HG03378 (cell line): ENCODE results near the gene DDX39A.
"Not testable (repeated sequence)": the region's sequence is repeated elsewhere in the genome, so short reads cannot be mapped to it uniquely, and the experiment has no call there.

Source experiments
- ATAC-seq: cut with Tn5 transposase; IDR thresholded peaks from one replicate; pipeline ENCODE4 v1.9.1; 2021; ENCODE audit warnings: mild to moderate bottlenecking, moderate library complexity; ENCODE audit not compliant: unreplicated experiment

The DDX39A gene

GRCh38 chr19:14409146-14410023 lies 9.8 kb downstream of the DDX39A start:
- no peak for ATAC-seq

- ATAC-seq: no peak
Measured at GRCh38 chr19:14408491-14409145, 10.5 kb downstream of the DDX39A start.

- no peak for ATAC-seq
Measured at GRCh38 chr19:14407605-14408484, 11.3 kb downstream of the DDX39A start.

GRCh38 chr19:14406645-14407401 lies 12.3 kb downstream of the DDX39A start:
- ATAC-seq: no peak

- no peak for ATAC-seq
Measured at GRCh38 chr19:14405758-14406644, 13.1 kb downstream of the DDX39A start.

GRCh38 chr19:14405380-14405757 lies 13.8 kb downstream of the DDX39A start:
- no peak for ATAC-seq

- ATAC-seq: no peak
Measured at GRCh38 chr19:14404312-14404711, 14.8 kb downstream of the DDX39A start.

GRCh38 chr19:14403145-14403930 lies 15.8 kb downstream of the DDX39A start:
- ATAC-seq: not testable (repeated sequence)

- no peak for ATAC-seq
Measured at GRCh38 chr19:14402332-14403144, 16.6 kb downstream of the DDX39A start.

- ATAC-seq: no peak
Measured at GRCh38 chr19:14401468-14402195, 17.5 kb downstream of the DDX39A start.

- no peak for ATAC-seq
Measured at GRCh38 chr19:14400951-14401431, 18.1 kb downstream of the DDX39A start.

- ATAC-seq: not testable (repeated sequence)
Measured at GRCh38 chr19:14397168-14397567, 22.0 kb downstream of the DDX39A start.

- ATAC-seq: not testable (repeated sequence)
Measured at GRCh38 chr19:14396730-14397129, 22.4 kb downstream of the DDX39A start.

- no peak for ATAC-seq
Measured at GRCh38 chr19:14395710-14396336, 23.3 kb downstream of the DDX39A start.

GRCh38 chr19:14395262-14395661 lies 23.9 kb downstream of the DDX39A start:
- ATAC-seq: no peak

- ATAC-seq: no peak
Measured at GRCh38 chr19:14394167-14394566, 25.0 kb downstream of the DDX39A start.

GRCh38 chr19:14393329-14393728 lies 25.8 kb downstream of the DDX39A start:
- no peak for ATAC-seq
